Keratinocyte (primary cell): ENCODE data around the gene EGFR. TPM values are rescaled to one million over a fixed set of nuclear protein-coding genes. Genes with fewer than 3 reads are reported as not detected.

Experiments
- DNase-seq: peaks from one replicate; pipeline ENCODE4 v3.0.0-alpha.2; 2011; ENCODE audit warnings: low read depth, missing footprints, low spot score
- FAIRE-seq: peaks from 2 replicates; lab custom pipeline; 2011; peaks lifted over from hg19 to GRCh38; lab: Jason Lieb, UNC
- H2AFZ ChIP-seq: 2 replicates; pipeline ENCODE4 v1.6.0; 2012; ENCODE audit warnings: low read length, control low read depth, inconsistent platforms; ENCODE audit not compliant: control insufficient read depth
- H3K27ac ChIP-seq: 2 replicates; pipeline ENCODE4 v1.5.1; 2011; ENCODE audit warnings: low read length; ENCODE audit not compliant: control insufficient read depth, insufficient read depth
- H3K27me3 ChIP-seq: 3 replicates; pipeline ENCODE4 v1.6.0; 2011; ENCODE audit warnings: low read length; ENCODE audit not compliant: control insufficient read depth, insufficient read depth; ENCODE audit errors: extremely low read depth
- H3K36me3 ChIP-seq, 2 experiments: 2 replicates in 1 of 2; 3 replicates in 1 of 2; pipeline ENCODE4 v1.5.1; 2011; ENCODE audit warnings: low read length in 2 of 2, mild to moderate bottlenecking in 1 of 2; ENCODE audit not compliant: control insufficient read depth in 2 of 2, insufficient read depth in 2 of 2; ENCODE audit errors: extremely low read depth in 1 of 2
- H3K4me1 ChIP-seq: 3 replicates; pipeline ENCODE4 v1.5.1; 2011; ENCODE audit warnings: low read length; ENCODE audit not compliant: control insufficient read depth, insufficient read depth; ENCODE audit errors: extremely low read depth
- H3K4me2 ChIP-seq: 3 replicates; pipeline ENCODE4 v1.6.0; 2011; ENCODE audit warnings: low read depth, low read length; ENCODE audit not compliant: control insufficient read depth, insufficient read depth; ENCODE audit errors: extremely low read depth
- H3K4me3 ChIP-seq, 3 experiments: fragments of 200-600 bp in 1 of 3; sonication (generic) in 1 of 3; 2 replicates in 2 of 3; 3 replicates in 1 of 3; pipeline ENCODE4 v1.5.1; 2011 to 2016; ENCODE audit warnings: low read length in 3 of 3, mild to moderate bottlenecking in 3 of 3, control low read depth in 2 of 3, inconsistent platforms in 1 of 3, low read depth in 1 of 3, mixed read lengths in 1 of 3, mixed run types in 1 of 3, moderate library complexity in 1 of 3; ENCODE audit not compliant: control insufficient read depth in 2 of 3, insufficient read depth in 2 of 3; ENCODE audit errors: extremely low read depth in 1 of 3
- H3K79me2 ChIP-seq: 2 replicates; pipeline ENCODE4 v1.6.0; 2012; ENCODE audit warnings: low read length; ENCODE audit not compliant: control insufficient read depth, insufficient read depth
- H3K9ac ChIP-seq: 3 replicates; pipeline ENCODE4 v1.6.0; 2011; ENCODE audit warnings: low read length; ENCODE audit not compliant: control insufficient read depth, insufficient read depth; ENCODE audit errors: extremely low read depth
- H3K9me1 ChIP-seq: 3 replicates; pipeline ENCODE4 v1.6.0; 2011; ENCODE audit warnings: low read length; ENCODE audit not compliant: control insufficient read depth, insufficient read depth; ENCODE audit errors: extremely low read depth
- H3K9me3 ChIP-seq: 2 replicates; pipeline ENCODE4 v1.5.1; 2012; ENCODE audit warnings: low read depth, low read length; ENCODE audit not compliant: control insufficient read depth
- H4K20me1 ChIP-seq: 3 replicates; pipeline ENCODE4 v1.6.0; 2011; ENCODE audit warnings: low read length; ENCODE audit not compliant: control insufficient read depth, insufficient read depth; ENCODE audit errors: extremely low read depth
- EZH2 ChIP-seq: IDR thresholded peaks from one replicate; pipeline ENCODE4 v1.6.1; 2012; ENCODE audit warnings: inconsistent platforms, mild to moderate bottlenecking, low read length, moderate library complexity
- dilution Hi-C: fragments of 300-500 bp; cut with MboI; formaldehyde crosslinking; loops from one replicate; pipeline ENCODE4 v1.7.0; 2020; ENCODE audit warnings: low sequenced_read_pairs; ENCODE audit not compliant: extremely low pct_ligation_motif_present
- polyA plus RNA-seq, 5 experiments: library from polyadenylated mRNA; depleted of rRNA in 3 of 5; stranded (reverse) in 3 of 5; stranded (forward) in 1 of 5; unstranded in 1 of 5; fragments of >200 nt; gene quantifications; 1 replicate in 1 of 5; 2 replicates in 3 of 5; 3 replicates in 1 of 5; pipeline versions ENCODE4 v1.2.1 to v1.2.3, GENCODE V29; 2011 to 2012; ENCODE audit warnings: missing spikeins in 2 of 5, low read depth in 1 of 5, low replicate concordance in 1 of 5
- TF ChIP-seq, protein P1 (sequence below), 3 experiments: IDR thresholded peaks in 1 of 3; conservative IDR thresholded peaks in 1 of 3; optimal IDR thresholded peaks in 1 of 3; 2 replicates in 2 of 3; 3 replicates in 1 of 3; pipeline versions ENCODE3 to v1.5.1; 2011; ENCODE audit warnings: low read length in 3 of 3, mild to moderate bottlenecking in 3 of 3, moderate library complexity in 2 of 3, control low read depth in 1 of 3, inconsistent platforms in 1 of 3; ENCODE audit not compliant: insufficient read depth in 2 of 3; ENCODE audit errors: extremely low read depth in 1 of 3

Gene EGFR
- polyA plus RNA-seq, 1 donor (not counting 4 experiments of a cell fraction or from before 2014, with no cell fraction given) = 120 TPM

- FAIRE-seq (no peak), DNase-seq (no peak)
- no peaks in the 10 kb centered on the region for H3K27me3 ChIP-seq
- peaks cover 14 to 34% of the 10 kb centered on the region in 2 experiments for H3K36me3 ChIP-seq
- H2AFZ ChIP-seq = no peak overlapping the region
- dilution Hi-C loops = no loop called here
- H3K9ac ChIP-seq = peak overlapping the region; percentile 65
- no peak overlapping the region for H3K4me3 ChIP-seq
- peaks cover 85% of the 10 kb centered on the region for H3K4me1 ChIP-seq
- peak overlapping the region; percentile 90 for H3K27ac ChIP-seq
- H3K9me1 ChIP-seq = peaks cover 2% of the 10 kb centered on the region
- H3K9me3 ChIP-seq = no peaks in the 10 kb centered on the region
- H4K20me1 ChIP-seq = peaks cover 3% of the 10 kb centered on the region
- TF ChIP-seq, protein P1, sequence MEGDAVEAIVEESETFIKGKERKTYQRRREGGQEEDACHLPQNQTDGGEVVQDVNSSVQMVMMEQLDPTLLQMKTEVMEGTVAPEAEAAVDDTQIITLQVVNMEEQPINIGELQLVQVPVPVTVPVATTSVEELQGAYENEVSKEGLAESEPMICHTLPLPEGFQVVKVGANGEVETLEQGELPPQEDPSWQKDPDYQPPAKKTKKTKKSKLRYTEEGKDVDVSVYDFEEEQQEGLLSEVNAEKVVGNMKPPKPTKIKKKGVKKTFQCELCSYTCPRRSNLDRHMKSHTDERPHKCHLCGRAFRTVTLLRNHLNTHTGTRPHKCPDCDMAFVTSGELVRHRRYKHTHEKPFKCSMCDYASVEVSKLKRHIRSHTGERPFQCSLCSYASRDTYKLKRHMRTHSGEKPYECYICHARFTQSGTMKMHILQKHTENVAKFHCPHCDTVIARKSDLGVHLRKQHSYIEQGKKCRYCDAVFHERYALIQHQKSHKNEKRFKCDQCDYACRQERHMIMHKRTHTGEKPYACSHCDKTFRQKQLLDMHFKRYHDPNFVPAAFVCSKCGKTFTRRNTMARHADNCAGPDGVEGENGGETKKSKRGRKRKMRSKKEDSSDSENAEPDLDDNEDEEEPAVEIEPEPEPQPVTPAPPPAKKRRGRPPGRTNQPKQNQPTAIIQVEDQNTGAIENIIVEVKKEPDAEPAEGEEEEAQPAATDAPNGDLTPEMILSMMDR (optimal IDR thresholded peaks at IDR 0.05 in 1 of 3, IDR thresholded peaks at IDR 0.05 in 1 of 3, conservative IDR thresholded peaks at IDR 0.05 in 1 of 3; ENCODE audit: extremely low read depth in 1 of 3, insufficient read depth in 2 of 3, low read length in 3 of 3) = no peak
- TF ChIP-seq EZH2 = no peak
- peaks cover 80% of the 10 kb centered on the region for H3K79me2 ChIP-seq
- H3K4me2 ChIP-seq = peak overlapping the region; percentile 58
Measured at GRCh38 chr7:55121249-55121648, 102.4 kb downstream of the EGFR start.

DNA sequence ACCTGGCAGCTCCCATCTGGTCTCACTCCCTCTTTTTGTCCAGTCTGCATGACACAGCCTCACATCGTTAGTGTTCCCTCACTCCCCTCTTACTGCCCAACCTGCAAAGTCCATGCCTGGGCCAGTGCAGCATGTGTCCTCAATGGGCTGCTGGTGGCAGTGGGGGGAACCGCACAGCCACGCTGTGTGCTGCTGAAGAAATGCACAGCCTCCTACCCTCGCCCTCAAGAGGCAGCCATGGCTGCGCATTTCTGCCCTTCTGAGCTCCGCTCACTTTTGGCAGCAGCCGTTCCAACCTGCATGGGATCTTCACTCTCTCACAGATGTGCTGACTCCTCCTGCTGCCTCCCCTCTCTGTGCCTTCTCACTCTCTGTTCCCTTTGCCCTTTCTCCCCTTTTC is 103.4 kb downstream of the EGFR start:
- Histone ChIP-seq H3K9ac (peak overlapping the region; percentile 5), H3K4me2 (no peak overlapping the region), H3K27ac (peak overlapping the region; percentile 39), H3K27me3 (no peaks in the 10 kb centered on the region), H3K79me2 (peaks cover 81% of the 10 kb centered on the region), H4K20me1 (peaks cover 3% of the 10 kb centered on the region), H3K9me1 (no peaks in the 10 kb centered on the region), H3K4me1 (peaks cover 94% of the 10 kb centered on the region), H2AFZ (no peak overlapping the region), H3K36me3 (peaks cover 14 to 37% of the 10 kb centered on the region in 2 experiments), H3K9me3 (no peaks in the 10 kb centered on the region), H3K4me3 (no peak overlapping the region)
- DNase-seq (no peak), FAIRE-seq (no peak)
- TF ChIP-seq EZH2 = no peak
- TF ChIP-seq, protein P1 (optimal IDR thresholded peaks at IDR 0.05 in 1 of 3, IDR thresholded peaks at IDR 0.05 in 1 of 3, conservative IDR thresholded peaks at IDR 0.05 in 1 of 3; ENCODE audit: extremely low read depth in 1 of 3, insufficient read depth in 2 of 3, low read length in 3 of 3) = no peak
- dilution Hi-C loops = no loop called here
